Chondrocyte (in vitro differentiated cells): ENCODE results near the gene CSNK1A1. TPM values are rescaled to one million over a fixed set of nuclear protein-coding genes. Genes with fewer than 3 reads are reported as not detected.

Source experiments
- DNase-seq: peaks from one replicate; pipeline ENCODE4 v3.0.0; 2021; ENCODE audit warnings: mixed read lengths, low spot score
- H3K27ac Mint-ChIP-seq: one replicate; pipeline ENCODE4 v1.8.0; 2021; ENCODE audit warnings: mild to moderate bottlenecking, moderate library complexity, mixed read lengths; ENCODE audit not compliant: unreplicated experiment
- H3K27me3 Mint-ChIP-seq: 2 replicates; pipeline ENCODE4 v1.8.0; 2021; ENCODE audit warnings: low read depth, mixed read lengths
- H3K36me3 Mint-ChIP-seq: 2 replicates; pipeline ENCODE4 v1.8.0; 2021; ENCODE audit warnings: low read depth, mixed read lengths
- H3K4me1 Mint-ChIP-seq: 2 replicates; pipeline ENCODE4 v1.8.0; 2021; ENCODE audit warnings: low read depth, mild to moderate bottlenecking, mixed read lengths
- H3K4me3 Mint-ChIP-seq: one replicate; pipeline ENCODE4 v1.8.0; 2021; ENCODE audit warnings: mild to moderate bottlenecking, moderate library complexity, mixed read lengths; ENCODE audit not compliant: unreplicated experiment
- H3K9me3 Mint-ChIP-seq: 2 replicates; pipeline ENCODE4 v1.8.0; 2021; ENCODE audit warnings: low read depth, mixed read lengths
- CTCF ChIP-seq: fragments of 200-600 bp; sonication (generic); IDR thresholded peaks from 2 replicates; pipeline ENCODE4 v1.5.0; 2021; ENCODE audit warnings: antibody characterized with exemption, mild to moderate bottlenecking, moderate library complexity
- total RNA-seq: library from RNA; stranded (reverse); gene quantifications from 3 replicates; pipeline ENCODE4 v1.2.1, GENCODE V29; 2021

The CSNK1A1 gene
- total RNA-seq, 1 donor from 2014 or later = 214 TPM

- no peak overlapping the region for H3K4me3 Mint-ChIP-seq
- no peak for TF ChIP-seq CTCF
- no peak overlapping the region for H3K27ac Mint-ChIP-seq
- H3K9me3 Mint-ChIP-seq = no peaks in the 10 kb centered on the region
- DNase-seq = no peak
- peaks cover 19% of the 10 kb centered on the region for H3K4me1 Mint-ChIP-seq
- no peaks in the 10 kb centered on the region for H3K36me3 Mint-ChIP-seq
- H3K27me3 Mint-ChIP-seq = no peaks in the 10 kb centered on the region
Observed at GRCh38 chr5:149474198-149474597, 77.0 kb downstream of the CSNK1A1 start.

GRCh38 chr5:149473441-149473840 is 77.8 kb downstream of the CSNK1A1 start:
- Mint-ChIP-seq H3K27me3 (no peaks in the 10 kb centered on the region), H3K9me3 (no peaks in the 10 kb centered on the region), H3K4me1 (peaks cover 19% of the 10 kb centered on the region), H3K27ac (no peak overlapping the region), H3K4me3 (no peak overlapping the region), H3K36me3 (no peaks in the 10 kb centered on the region)
- no peak for TF ChIP-seq CTCF
- DNase-seq = no peak

- TF ChIP-seq CTCF = no peak
- DNase-seq = no peak
- H3K4me3 Mint-ChIP-seq = no peak overlapping the region
- peaks cover 19% of the 10 kb centered on the region for H3K4me1 Mint-ChIP-seq
- H3K27me3 Mint-ChIP-seq = no peaks in the 10 kb centered on the region
- no peaks in the 10 kb centered on the region for H3K9me3 Mint-ChIP-seq
- no peaks in the 10 kb centered on the region for H3K36me3 Mint-ChIP-seq
- peak overlapping the region; percentile 49 for H3K27ac Mint-ChIP-seq
Observed at GRCh38 chr5:149472399-149472798, 78.8 kb downstream of the CSNK1A1 start.

GRCh38 chr5:149471406-149472183 is 79.6 kb downstream of the CSNK1A1 start:
- no peak for DNase-seq
- Mint-ChIP-seq H3K4me3 (no peak overlapping the region), H3K4me1 (peaks cover 23% of the 10 kb centered on the region), H3K36me3 (no peaks in the 10 kb centered on the region), H3K27ac (peak overlapping the region; percentile 53), H3K27me3 (no peaks in the 10 kb centered on the region), H3K9me3 (no peaks in the 10 kb centered on the region)
- no peak for TF ChIP-seq CTCF

- H3K27ac Mint-ChIP-seq = peak overlapping the region; percentile 53
Observed at GRCh38 chr5:149470942-149471341, 80.3 kb downstream of the CSNK1A1 start.

More at GRCh38 chr5:149470942-149471341, 80.3 kb downstream of the CSNK1A1 start:
- Mint-ChIP-seq H3K4me1 (peaks cover 30% of the 10 kb centered on the region), H3K27me3 (no peaks in the 10 kb centered on the region), H3K9me3 (no peaks in the 10 kb centered on the region), H3K36me3 (no peaks in the 10 kb centered on the region), H3K4me3 (no peak overlapping the region)
- DNase-seq = no peak
- TF ChIP-seq CTCF = no peak
